NCI-H1417 treated with DMSO at 0.1 percent for 48 hours (cell line): Measurements from ENCODE around the gene POLDIP3.
"Not testable (repeated sequence)": the region's sequence is repeated elsewhere in the genome, so short reads cannot be mapped to it uniquely, and the experiment has no call there.

ENCODE experiments used
- DNase-seq: peaks from one replicate; lab custom pipeline; 2025; lab: John Stamatoyannopoulos, UW

Gene POLDIP3

GRCh38 chr22:42584364-42584940, 30.2 kb downstream of the POLDIP3 start:
- no peak for DNase-seq

- no peak for DNase-seq
Measured at GRCh38 chr22:42582987-42583386, 31.7 kb downstream of the POLDIP3 start.

- no peak for DNase-seq
Measured at GRCh38 chr22:42581762-42582716, 32.6 kb downstream of the POLDIP3 start.

GRCh38 chr22:42581194-42581761, 33.4 kb downstream of the POLDIP3 start:
- not testable (repeated sequence) for DNase-seq

- not testable (repeated sequence) for DNase-seq
Measured at GRCh38 chr22:42580040-42580439, 34.6 kb downstream of the POLDIP3 start.

- no peak for DNase-seq
Measured at GRCh38 chr22:42577623-42578240, 37.0 kb downstream of the POLDIP3 start.

GRCh38 chr22:42577141-42577540, 37.5 kb downstream of the POLDIP3 start:
- not testable (repeated sequence) for DNase-seq

GRCh38 chr22:42575996-42576574, 38.6 kb downstream of the POLDIP3 start:
- DNase-seq: not testable (repeated sequence)

- not testable (repeated sequence) for DNase-seq
Measured at GRCh38 chr22:42574468-42574867, 40.2 kb downstream of the POLDIP3 start.

- DNase-seq: not testable (repeated sequence)
Measured at GRCh38 chr22:42574046-42574445, 40.6 kb downstream of the POLDIP3 start.

- DNase-seq: not testable (repeated sequence)
Measured at GRCh38 chr22:42571068-42571467, 43.6 kb downstream of the POLDIP3 start.

- not testable (repeated sequence) for DNase-seq
Measured at GRCh38 chr22:42570580-42570979, 44.1 kb downstream of the POLDIP3 start.

- DNase-seq: not testable (repeated sequence)
Measured at GRCh38 chr22:42567950-42568349, 46.7 kb downstream of the POLDIP3 start.

- DNase-seq: no peak
Measured at GRCh38 chr22:42565956-42566355, 48.7 kb downstream of the POLDIP3 start.

- DNase-seq: no peak
Measured at GRCh38 chr22:42564699-42565098, 50.0 kb downstream of the POLDIP3 start.

- not testable (repeated sequence) for DNase-seq
Measured at GRCh38 chr22:42563943-42564342, 50.7 kb downstream of the POLDIP3 start.

- DNase-seq: no peak
Measured at GRCh38 chr22:42562684-42563083, 52.0 kb downstream of the POLDIP3 start.

- DNase-seq: no peak
Measured at GRCh38 chr22:42562279-42562678, 52.4 kb downstream of the POLDIP3 start.

GRCh38 chr22:42561856-42562255, 52.8 kb downstream of the POLDIP3 start:
- DNase-seq: no peak

GRCh38 chr22:42560781-42561180, 53.9 kb downstream of the POLDIP3 start:
- no peak for DNase-seq

GRCh38 chr22:42560381-42560780, 54.3 kb downstream of the POLDIP3 start:
- DNase-seq: no peak
